GM18873 (cell line): Measurements from ENCODE around the gene TUBB2A.
"Not testable (repeated sequence)": the region's sequence is repeated elsewhere in the genome, so short reads cannot be mapped to it uniquely, and the experiment has no call there.

Source experiments
- ATAC-seq: cut with Tn5 transposase; IDR thresholded peaks from one replicate; pipeline ENCODE4 v1.9.1; 2021; ENCODE audit warnings: mild to moderate bottlenecking, moderate library complexity, moderate number of reproducible peaks; ENCODE audit not compliant: unreplicated experiment, low FRiP score

TUBB2A gene

GRCh38 chr6:3183066-3183465 lies 25.7 kb upstream of the TUBB2A start:
- ATAC-seq = no peak

GRCh38 chr6:3181105-3181504 lies 23.8 kb upstream of the TUBB2A start:
- no peak for ATAC-seq

GRCh38 chr6:3179945-3180344 lies 22.6 kb upstream of the TUBB2A start:
- not testable (repeated sequence) for ATAC-seq

GRCh38 chr6:3178666-3179065 lies 21.3 kb upstream of the TUBB2A start:
- ATAC-seq = not testable (repeated sequence)

- ATAC-seq = no peak
These were observed 19.4 kb upstream of the TUBB2A start for GRCh38 chr6:3176562-3177355.

GRCh38 chr6:3175715-3176402 lies 18.5 kb upstream of the TUBB2A start:
- no peak for ATAC-seq

- not testable (repeated sequence) for ATAC-seq
These were observed 16.3 kb upstream of the TUBB2A start for GRCh38 chr6:3173636-3174089.

GRCh38 chr6:3172789-3173188 lies 15.4 kb upstream of the TUBB2A start:
- ATAC-seq = not testable (repeated sequence)

- ATAC-seq = not testable (repeated sequence)
These were observed 14.2 kb upstream of the TUBB2A start for GRCh38 chr6:3171313-3172175.

GRCh38 chr6:3170676-3171075 lies 13.3 kb upstream of the TUBB2A start:
- not testable (repeated sequence) for ATAC-seq

GRCh38 chr6:3168046-3168445 lies 10.7 kb upstream of the TUBB2A start:
- not testable (repeated sequence) for ATAC-seq

- ATAC-seq = not testable (repeated sequence)
These were observed 9.3 kb upstream of the TUBB2A start for GRCh38 chr6:3166535-3167225.

GRCh38 chr6:3165631-3166534 lies 8.5 kb upstream of the TUBB2A start:
- ATAC-seq = no peak

GRCh38 chr6:3164388-3164787 lies 7.0 kb upstream of the TUBB2A start:
- no peak for ATAC-seq

- ATAC-seq = no peak
These were observed 5.9 kb upstream of the TUBB2A start for GRCh38 chr6:3163248-3163594.

GRCh38 chr6:3162565-3163247 lies 5.4 kb upstream of the TUBB2A start:
- no peak for ATAC-seq

GRCh38 chr6:3162067-3162497 lies 4.7 kb upstream of the TUBB2A start:
- no peak for ATAC-seq
